ENCODE data around the gene CRIP2. TPM values are rescaled to one million over a fixed set of nuclear protein-coding genes. Genes with fewer than 3 reads are reported as not detected.

Gene CRIP2
- total and polyA plus RNA-seq, 2 of the 13 experiments (the other 11 are each of a cell fraction or from before 2014, with no cell fraction given) = 31.6 to 37.9 TPM

GRCh38 chr14:105481886-105482457, 7.4 kb downstream of the CRIP2 start (continued):
- TF ChIP-seq HMGXB3 (CRISPR knock-in tag; IDR thresholded peaks at IDR 0.05; ENCODE audit: borderline replicate concordance) (no peak), RAD21 (CRISPR knock-in tag; IDR thresholded peaks at IDR 0.05) (0 out of 2 replicates have a peak, but pooled peaks have one; percentile 16), ZNF720 (CRISPR knock-in tag; IDR thresholded peaks at IDR 0.05) (no peak), ZNF878 (CRISPR knock-in tag; IDR thresholded peaks at IDR 0.05) (no peak), RFX5 (IDR thresholded peaks at IDR 0.05; ENCODE audit: low read depth, low read length) (peak; percentile 35; the same call in 1 of the 2 replicates), ZFY (CRISPR knock-in tag; IDR thresholded peaks at IDR 0.05) (0 out of 2 replicates have a peak, but pooled peaks have one; percentile 11), GABPB1 (CRISPR knock-in tag; IDR thresholded peaks at IDR 0.05) (0 out of 2 replicates have a peak, but pooled peaks have one; percentile 16), ZNF772 (CRISPR knock-in tag; IDR thresholded peaks at IDR 0.05) (no peak), ZNF652 (CRISPR knock-in tag; IDR thresholded peaks at IDR 0.05; ENCODE audit: borderline replicate concordance, low read depth) (no peak), SOX5 (CRISPR knock-in tag; IDR thresholded peaks at IDR 0.05; ENCODE audit: borderline replicate concordance) (peak; percentile 15; the same call in 1 of the 2 replicates), ZNF577 (CRISPR knock-in tag; IDR thresholded peaks at IDR 0.05; ENCODE audit: borderline replicate concordance, low read depth) (no peak), EED (CRISPR knock-in tag; IDR thresholded peaks at IDR 0.05) (no peak)
- TF ChIP-seq, protein P1, sequence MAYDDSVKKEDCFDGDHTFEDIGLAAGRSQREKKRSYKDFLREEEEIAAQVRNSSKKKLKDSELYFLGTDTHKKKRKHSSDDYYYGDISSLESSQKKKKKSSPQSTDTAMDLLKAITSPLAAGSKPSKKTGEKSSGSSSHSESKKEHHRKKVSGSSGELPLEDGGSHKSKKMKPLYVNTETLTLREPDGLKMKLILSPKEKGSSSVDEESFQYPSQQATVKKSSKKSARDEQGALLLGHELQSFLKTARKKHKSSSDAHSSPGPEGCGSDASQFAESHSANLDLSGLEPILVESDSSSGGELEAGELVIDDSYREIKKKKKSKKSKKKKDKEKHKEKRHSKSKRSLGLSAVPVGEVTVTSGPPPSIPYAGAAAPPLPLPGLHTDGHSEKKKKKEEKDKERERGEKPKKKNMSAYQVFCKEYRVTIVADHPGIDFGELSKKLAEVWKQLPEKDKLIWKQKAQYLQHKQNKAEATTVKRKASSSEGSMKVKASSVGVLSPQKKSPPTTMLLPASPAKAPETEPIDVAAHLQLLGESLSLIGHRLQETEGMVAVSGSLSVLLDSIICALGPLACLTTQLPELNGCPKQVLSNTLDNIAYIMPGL (CRISPR knock-in tag; IDR thresholded peaks at IDR 0.05; ENCODE audit: borderline replicate concordance in 1 of 2, low read depth in 1 of 2) = peak in 1 of 2 experiments; percentile 21; a peak in 1 of 4 replicates
- TF ChIP-seq, protein P2, sequence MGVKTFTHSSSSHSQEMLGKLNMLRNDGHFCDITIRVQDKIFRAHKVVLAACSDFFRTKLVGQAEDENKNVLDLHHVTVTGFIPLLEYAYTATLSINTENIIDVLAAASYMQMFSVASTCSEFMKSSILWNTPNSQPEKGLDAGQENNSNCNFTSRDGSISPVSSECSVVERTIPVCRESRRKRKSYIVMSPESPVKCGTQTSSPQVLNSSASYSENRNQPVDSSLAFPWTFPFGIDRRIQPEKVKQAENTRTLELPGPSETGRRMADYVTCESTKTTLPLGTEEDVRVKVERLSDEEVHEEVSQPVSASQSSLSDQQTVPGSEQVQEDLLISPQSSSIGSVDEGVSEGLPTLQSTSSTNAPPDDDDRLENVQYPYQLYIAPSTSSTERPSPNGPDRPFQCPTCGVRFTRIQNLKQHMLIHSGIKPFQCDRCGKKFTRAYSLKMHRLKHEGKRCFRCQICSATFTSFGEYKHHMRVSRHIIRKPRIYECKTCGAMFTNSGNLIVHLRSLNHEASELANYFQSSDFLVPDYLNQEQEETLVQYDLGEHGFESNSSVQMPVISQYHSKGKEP (CRISPR knock-in tag; IDR thresholded peaks at IDR 0.05) = no peak

All from HepG2 (cell line).